Stimulated activated CD8-positive, alpha-beta memory T cell treated with anti-CD3 and anti-CD28 coated beads, Interleukin-15, amount 100 ng/mL, for 4 hours (primary cell): ENCODE results near the gene CCSER2.

Experiments
- DNase-seq, 2 donors: peaks; one replicate each; pipeline ENCODE4 v3.0.0-alpha.2; 2020; ENCODE audit warnings: low read depth in 2 of 2

Gene CCSER2

GRCh38 chr10:84348860-84349259 lies 20.5 kb downstream of the CCSER2 start:
- DNase-seq, result no peak

- peak; percentile 24 to 57 for DNase-seq
These were observed 24.0 kb downstream of the CCSER2 start for GRCh38 chr10:84352251-84352842.

GRCh38 chr10:84353052-84353803 lies 24.8 kb downstream of the CCSER2 start:
- no peak for DNase-seq

GRCh38 chr10:84354623-84355022 lies 26.2 kb downstream of the CCSER2 start:
- DNase-seq, result no peak

- DNase-seq, result no peak
These were observed 26.7 kb downstream of the CCSER2 start for GRCh38 chr10:84355106-84355505.

GRCh38 chr10:84356928-84357327 lies 28.5 kb downstream of the CCSER2 start:
- no peak for DNase-seq

GRCh38 chr10:84358743-84359142 lies 30.4 kb downstream of the CCSER2 start:
- no peak for DNase-seq

GRCh38 chr10:84360637-84361365 lies 32.4 kb downstream of the CCSER2 start:
- DNase-seq, result no peak

GRCh38 chr10:84365335-84365881 lies 37.0 kb downstream of the CCSER2 start:
- no peak for DNase-seq

GRCh38 chr10:84366041-84366440 lies 37.7 kb downstream of the CCSER2 start:
- DNase-seq, result no peak

- no peak for DNase-seq
These were observed 38.9 kb downstream of the CCSER2 start for GRCh38 chr10:84367256-84367655.

GRCh38 chr10:84368828-84369227 lies 40.4 kb downstream of the CCSER2 start:
- DNase-seq, result no peak

- no peak for DNase-seq
These were observed 41.9 kb downstream of the CCSER2 start for GRCh38 chr10:84370283-84370682.

GRCh38 chr10:84371944-84372343 lies 43.6 kb downstream of the CCSER2 start:
- no peak for DNase-seq

- no peak for DNase-seq
These were observed 44.6 kb downstream of the CCSER2 start for GRCh38 chr10:84373000-84373399.

GRCh38 chr10:84374455-84374854 lies 46.1 kb downstream of the CCSER2 start:
- DNase-seq, result no peak

GRCh38 chr10:84375011-84375410 lies 46.6 kb downstream of the CCSER2 start:
- DNase-seq, result peak in 1 of 2 donors; percentile 7

GRCh38 chr10:84375881-84376280 lies 47.5 kb downstream of the CCSER2 start:
- no peak for DNase-seq

- no peak for DNase-seq
These were observed 59.8 kb downstream of the CCSER2 start for GRCh38 chr10:84388148-84388547.

GRCh38 chr10:84390364-84390763 lies 62.0 kb downstream of the CCSER2 start:
- no peak for DNase-seq

- DNase-seq, result no peak
These were observed 62.9 kb downstream of the CCSER2 start for GRCh38 chr10:84391326-84391725.

GRCh38 chr10:84392181-84392580 lies 63.8 kb downstream of the CCSER2 start:
- DNase-seq, result no peak

- DNase-seq, result no peak
These were observed 67.2 kb downstream of the CCSER2 start for GRCh38 chr10:84395581-84395980.
